Thoracic aorta (tissue), 2 donors: Measurements from ENCODE around the gene ECHDC1. TPM values are rescaled to one million over a fixed set of nuclear protein-coding genes. Genes with fewer than 3 reads are reported as not detected.

Source experiments
- ATAC-seq: fragments of 150-250 bp; one replicate; pipeline ENCODE4 v1.8.0; 2017; ENCODE audit warnings: low read depth; ENCODE audit not compliant: insufficient number of reproducible peaks, low FRiP score
- DNase-seq: peaks from one replicate; pipeline ENCODE4 v3.0.0-alpha.2; 2020; ENCODE audit warnings: low spot score
- H3K27ac ChIP-seq, 2 donors: fragments of 200-600 bp; sonication (generic); 1 replicate in 1 of 2; 2 replicates in 1 of 2; pipeline ENCODE4 v1.5.1; 2016; ENCODE audit warnings: mild to moderate bottlenecking in 2 of 2, moderate library complexity in 2 of 2
- H3K27me3 ChIP-seq: fragments of 200-600 bp; sonication (generic); replicated peaks from 2 replicates; pipeline ENCODE4 v1.6.0; 2016; ENCODE audit warnings: mild to moderate bottlenecking; ENCODE audit not compliant: insufficient read depth
- H3K36me3 ChIP-seq: fragments of 200-600 bp; sonication (generic); one replicate; pipeline ENCODE4 v1.5.1; 2016
- H3K4me1 ChIP-seq, 2 donors: fragments of 200-600 bp; sonication (generic); 1 replicate in 1 of 2; 2 replicates in 1 of 2; pipeline versions ENCODE4 v1.5.1 to v1.6.0; 2016; ENCODE audit warnings: low read depth in 2 of 2, mild to moderate bottlenecking in 1 of 2; ENCODE audit not compliant: control insufficient read depth in 1 of 2
- H3K4me3 ChIP-seq: fragments of 200-600 bp; sonication (generic); 2 replicates; pipeline ENCODE4 v1.5.1; 2016; ENCODE audit warnings: mild to moderate bottlenecking
- H3K9me3 ChIP-seq: fragments of 200-600 bp; sonication (generic); 2 replicates; pipeline ENCODE4 v1.5.1; 2016
- total RNA-seq, 2 donors: library from RNA; depleted of rRNA; stranded (reverse); fragments of >200 nt; gene quantifications; one replicate each; pipeline versions ENCODE4 v1.1.0 to v1.2.3, GENCODE V29; 2016
- TF ChIP-seq, protein P1 (sequence below): fragments of 200-600 bp; sonication (generic); IDR thresholded peaks from one replicate; pipeline ENCODE4 v1.5.1; 2019; ENCODE audit warnings: antibody characterized with exemption

The ECHDC1 gene, protein sequence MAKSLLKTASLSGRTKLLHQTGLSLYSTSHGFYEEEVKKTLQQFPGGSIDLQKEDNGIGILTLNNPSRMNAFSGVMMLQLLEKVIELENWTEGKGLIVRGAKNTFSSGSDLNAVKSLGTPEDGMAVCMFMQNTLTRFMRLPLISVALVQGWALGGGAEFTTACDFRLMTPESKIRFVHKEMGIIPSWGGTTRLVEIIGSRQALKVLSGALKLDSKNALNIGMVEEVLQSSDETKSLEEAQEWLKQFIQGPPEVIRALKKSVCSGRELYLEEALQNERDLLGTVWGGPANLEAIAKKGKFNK
- 10 to 100 TPM; 29.9 to 52.9 TPM for total RNA-seq

DNA sequence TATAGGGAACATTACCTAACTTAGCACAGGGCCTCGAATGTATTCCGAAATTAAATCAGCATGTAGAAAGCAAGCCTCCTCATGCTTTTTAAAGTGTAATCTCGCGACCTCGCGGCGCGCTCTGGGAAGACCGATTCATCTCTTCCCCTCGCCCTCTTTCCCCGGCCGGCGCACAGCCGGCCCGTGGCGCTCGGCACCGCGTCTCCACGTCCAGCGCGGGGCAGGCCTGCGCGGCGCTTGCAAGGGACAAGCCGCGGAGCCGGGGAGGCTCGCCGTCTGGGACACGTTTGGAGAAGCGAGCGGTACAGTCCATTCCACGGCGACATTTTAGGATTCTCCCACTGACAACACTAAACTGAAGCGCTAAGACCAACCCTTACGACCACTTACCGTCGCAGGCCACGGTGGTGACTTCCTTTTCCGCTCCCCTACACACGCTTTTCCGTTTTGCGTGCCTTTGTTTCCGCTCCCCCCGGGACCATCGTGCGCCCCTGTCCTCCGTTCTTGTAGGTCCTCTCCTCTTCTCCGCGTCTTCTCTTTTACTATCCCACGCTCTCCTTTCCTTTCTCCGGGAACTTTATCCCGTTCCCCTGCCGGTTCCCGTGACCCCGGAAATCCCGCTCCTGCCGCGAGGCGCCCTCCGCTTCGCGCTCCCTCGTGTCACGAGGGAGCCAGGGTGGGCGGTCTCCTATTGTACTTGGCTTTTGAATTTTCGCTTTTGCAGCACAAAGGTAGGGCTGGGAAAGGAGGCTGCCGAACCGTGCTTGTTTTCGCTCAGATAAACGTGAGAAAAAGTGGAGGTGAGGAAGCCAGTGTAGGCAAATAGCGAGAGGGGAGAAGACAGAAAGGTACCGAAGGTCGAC, at the start of gene ECHDC1:
Gene ECHDC1 (minus strand): TSS at position 664 of the 863 bp plus-strand sequence. CDS start 12,581 bp downstream, outside the sequence.
- peaks cover 21 to 37% of the 10 kb centered on the region in 2 donors for H3K4me1 ChIP-seq
- ATAC-seq: peak; percentile 53
- peak within 1 kb of the TSS; percentile 55 to 67 for H3K27ac ChIP-seq
- H3K36me3 ChIP-seq: no peaks in the 10 kb centered on the region
- peak; percentile 6 for DNase-seq
- H3K27me3 ChIP-seq: no peaks in the 10 kb centered on the region
- no peaks in the 10 kb centered on the region for H3K9me3 ChIP-seq
- TF ChIP-seq, protein P1, sequence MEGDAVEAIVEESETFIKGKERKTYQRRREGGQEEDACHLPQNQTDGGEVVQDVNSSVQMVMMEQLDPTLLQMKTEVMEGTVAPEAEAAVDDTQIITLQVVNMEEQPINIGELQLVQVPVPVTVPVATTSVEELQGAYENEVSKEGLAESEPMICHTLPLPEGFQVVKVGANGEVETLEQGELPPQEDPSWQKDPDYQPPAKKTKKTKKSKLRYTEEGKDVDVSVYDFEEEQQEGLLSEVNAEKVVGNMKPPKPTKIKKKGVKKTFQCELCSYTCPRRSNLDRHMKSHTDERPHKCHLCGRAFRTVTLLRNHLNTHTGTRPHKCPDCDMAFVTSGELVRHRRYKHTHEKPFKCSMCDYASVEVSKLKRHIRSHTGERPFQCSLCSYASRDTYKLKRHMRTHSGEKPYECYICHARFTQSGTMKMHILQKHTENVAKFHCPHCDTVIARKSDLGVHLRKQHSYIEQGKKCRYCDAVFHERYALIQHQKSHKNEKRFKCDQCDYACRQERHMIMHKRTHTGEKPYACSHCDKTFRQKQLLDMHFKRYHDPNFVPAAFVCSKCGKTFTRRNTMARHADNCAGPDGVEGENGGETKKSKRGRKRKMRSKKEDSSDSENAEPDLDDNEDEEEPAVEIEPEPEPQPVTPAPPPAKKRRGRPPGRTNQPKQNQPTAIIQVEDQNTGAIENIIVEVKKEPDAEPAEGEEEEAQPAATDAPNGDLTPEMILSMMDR: no peak
- peak within 1 kb of the TSS; percentile 93 for H3K4me3 ChIP-seq

DNA sequence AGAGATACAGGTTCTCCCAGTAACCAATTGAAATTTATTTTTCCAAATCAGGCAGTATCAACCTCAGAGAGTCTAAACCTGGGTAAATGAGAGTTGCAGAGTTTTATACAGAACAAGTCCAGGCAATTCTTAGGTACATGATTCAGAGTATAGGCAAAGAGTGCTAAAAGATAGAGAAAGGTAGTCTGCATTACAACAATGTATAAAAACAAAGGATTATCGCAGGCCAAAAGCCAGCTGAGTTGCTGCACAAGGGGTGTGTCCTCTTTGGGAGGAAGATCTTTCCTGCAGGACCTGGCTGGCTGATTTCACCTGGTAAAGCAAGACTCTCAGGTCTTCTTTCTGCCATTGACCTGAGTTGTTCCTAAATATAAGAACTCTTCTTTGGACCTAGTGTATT, 48.9 kb upstream of the ECHDC1 start:
- Histone ChIP-seq H3K36me3 (no peaks in the 10 kb centered on the region), H3K27me3 (no peaks in the 10 kb centered on the region), H3K27ac (peak overlapping the region in 1 of 2 donors; percentile 18), H3K9me3 (no peaks in the 10 kb centered on the region), H3K4me3 (no peak overlapping the region), H3K4me1 (peaks cover 3 to 20% of the 10 kb centered on the region in 2 donors)
- TF ChIP-seq, protein P1: no peak
- no peak for ATAC-seq
- no peak for DNase-seq

DNA sequence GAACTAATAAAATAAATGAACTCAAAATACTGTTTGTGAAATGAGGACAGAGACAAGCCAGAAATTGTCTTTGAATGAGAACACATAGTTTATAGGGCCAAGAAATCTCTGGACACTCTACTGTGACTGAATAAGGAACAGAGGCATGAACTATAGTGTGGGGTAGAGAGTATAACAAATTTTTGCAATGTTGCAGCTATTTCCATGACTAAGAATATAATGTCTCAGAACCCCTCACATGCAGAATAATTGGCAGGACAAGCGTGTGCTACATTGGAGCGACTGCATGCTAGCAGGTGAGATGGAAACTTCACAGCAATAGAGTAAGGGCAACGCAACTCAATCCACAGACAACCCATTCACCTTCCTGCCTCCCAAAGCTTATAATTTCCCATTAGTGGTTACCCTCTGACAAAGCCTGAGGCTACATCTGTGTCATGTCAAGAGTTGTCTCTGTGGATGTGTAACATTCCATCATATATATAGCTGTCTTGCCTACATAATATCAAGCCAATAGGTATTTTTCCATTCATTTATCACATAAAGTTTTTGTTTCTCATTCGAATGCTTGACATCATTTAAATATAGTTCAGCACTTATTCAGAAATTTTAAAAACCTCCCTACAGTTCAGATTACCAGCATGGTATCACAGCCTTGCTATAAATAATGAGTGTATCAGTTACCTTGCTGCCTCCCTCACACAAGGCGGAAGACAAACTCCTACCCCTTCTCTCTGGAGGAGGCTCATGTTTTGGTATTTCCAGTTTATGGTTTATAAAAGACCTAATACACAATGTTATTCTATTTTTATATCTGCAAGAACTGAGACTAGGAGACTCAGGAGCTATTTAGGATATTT, 47.9 kb upstream of the ECHDC1 start:
- no peak overlapping the region for H3K4me3 ChIP-seq
- H3K27ac ChIP-seq: peak overlapping the region in 1 of 2 donors; percentile 18
- no peaks in the 10 kb centered on the region for H3K9me3 ChIP-seq
- TF ChIP-seq, protein P1: no peak
- no peaks in the 10 kb centered on the region for H3K36me3 ChIP-seq
- no peaks in the 10 kb centered on the region for H3K27me3 ChIP-seq
- no peak for ATAC-seq
- DNase-seq: no peak
- peaks cover 3 to 16% of the 10 kb centered on the region in 2 donors for H3K4me1 ChIP-seq

DNA sequence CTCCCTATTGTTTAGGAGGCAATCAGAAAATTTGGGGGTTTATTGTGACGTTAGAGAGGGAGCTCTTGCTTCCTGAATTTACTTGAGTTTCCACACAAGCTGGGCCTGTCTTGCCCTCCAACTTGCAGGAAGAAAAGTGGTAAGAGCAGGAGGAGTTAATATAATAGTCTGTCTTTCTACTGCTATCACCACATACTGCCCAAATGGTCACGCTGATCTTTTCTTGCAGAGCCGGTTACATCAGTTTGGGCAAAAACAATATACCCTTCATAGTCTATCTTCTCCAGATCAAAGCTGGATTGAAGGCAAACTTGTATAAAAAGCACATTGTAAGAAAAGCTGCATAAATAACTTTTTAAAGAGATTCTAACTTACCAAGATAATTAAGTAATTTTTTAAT, 46.3 kb upstream of the ECHDC1 start:
- TF ChIP-seq, protein P1: no peak
- H3K36me3 ChIP-seq: no peaks in the 10 kb centered on the region
- no peak overlapping the region for H3K4me3 ChIP-seq
- ATAC-seq (no peak), DNase-seq (no peak)
- peaks cover 3 to 16% of the 10 kb centered on the region in 2 donors for H3K4me1 ChIP-seq
- no peaks in the 10 kb centered on the region for H3K27me3 ChIP-seq
- no peaks in the 10 kb centered on the region for H3K9me3 ChIP-seq
- no peak overlapping the region for H3K27ac ChIP-seq
